Measurements from ENCODE around the gene ACMSD. TPM values are rescaled to one million over a fixed set of nuclear protein-coding genes. Genes with fewer than 3 reads are reported as not detected.
"Not testable (repeated sequence)": the region's sequence is repeated elsewhere in the genome, so short reads cannot be mapped to it uniquely, and the experiment has no call there.

ACMSD gene
- polyA plus RNA-seq, 2 donors, result not detected

GRCh38 chr2:134892282-134893035 is 54.0 kb downstream of the ACMSD start:
- no peaks in the 10 kb centered on the region for H3K36me3 ChIP-seq (ENCODE audit: control insufficient read depth in 2 of 2, insufficient read depth in 2 of 2, low read length in 1 of 2)
- WGBS, 2 donors, result 75 to 97% methylated on average over 1 of the region's 1 CpG
- no peaks in the 10 kb centered on the region for H3K9me3 ChIP-seq (ENCODE audit: control insufficient read depth in 2 of 2, insufficient read depth in 1 of 2, low read depth in 1 of 2, low read length in 1 of 2)
- H3K4me1 ChIP-seq (ENCODE audit: control insufficient read depth in 2 of 2, insufficient read depth in 2 of 2, low read length in 1 of 2), result no peaks in the 10 kb centered on the region
- no peak overlapping the region for H3K4me3 ChIP-seq (ENCODE audit: low read depth in 1 of 2, low read length in 2 of 2)
- H3K27ac ChIP-seq (ENCODE audit: low read depth in 2 of 2, low read length in 1 of 2), result no peak overlapping the region
- H3K27me3 ChIP-seq (ENCODE audit: control insufficient read depth in 1 of 2, insufficient read depth in 2 of 2, low read length in 2 of 2), result no peaks in the 10 kb centered on the region

DNA sequence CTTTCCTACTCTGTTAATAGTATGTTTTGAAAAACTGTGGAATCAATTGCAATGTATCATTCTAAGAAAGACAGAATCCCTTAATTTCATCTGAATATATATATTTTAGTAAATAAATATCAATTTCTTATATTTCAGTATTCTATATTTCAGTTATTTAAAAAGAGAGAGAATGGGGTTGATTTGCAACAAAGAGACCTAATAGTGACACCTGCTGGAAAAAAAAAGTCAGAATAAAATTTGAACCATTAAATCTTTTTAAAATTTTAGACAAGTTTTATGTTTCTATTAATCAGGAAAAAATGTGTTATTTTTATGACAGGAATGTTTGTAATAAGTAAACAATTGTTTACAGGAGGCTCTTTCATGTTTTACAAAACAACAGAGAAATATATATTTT is 59.5 kb downstream of the ACMSD start:
- Histone ChIP-seq H3K27me3 (ENCODE audit: control insufficient read depth in 1 of 2, insufficient read depth in 2 of 2, low read length in 2 of 2) (no peaks in the 10 kb centered on the region), H3K36me3 (ENCODE audit: control insufficient read depth in 2 of 2, insufficient read depth in 2 of 2, low read length in 1 of 2) (no peaks in the 10 kb centered on the region), H3K4me1 (ENCODE audit: control insufficient read depth in 2 of 2, insufficient read depth in 2 of 2, low read length in 1 of 2) (no peaks in the 10 kb centered on the region), H3K4me3 (ENCODE audit: low read depth in 1 of 2, low read length in 2 of 2) (no peak overlapping the region), H3K9me3 (ENCODE audit: control insufficient read depth in 2 of 2, insufficient read depth in 1 of 2, low read depth in 1 of 2, low read length in 1 of 2) (no peaks in the 10 kb centered on the region), H3K27ac (ENCODE audit: low read depth in 2 of 2, low read length in 1 of 2) (no peak overlapping the region)

- Histone ChIP-seq H3K9me3 (ENCODE audit: control insufficient read depth in 2 of 2, insufficient read depth in 1 of 2, low read depth in 1 of 2, low read length in 1 of 2) (no peaks in the 10 kb centered on the region), H3K4me3 (ENCODE audit: low read depth in 1 of 2, low read length in 2 of 2) (no peak overlapping the region), H3K27me3 (ENCODE audit: control insufficient read depth in 1 of 2, insufficient read depth in 2 of 2, low read length in 2 of 2) (no peaks in the 10 kb centered on the region), H3K36me3 (ENCODE audit: control insufficient read depth in 2 of 2, insufficient read depth in 2 of 2, low read length in 1 of 2) (no peaks in the 10 kb centered on the region), H3K4me1 (ENCODE audit: control insufficient read depth in 2 of 2, insufficient read depth in 2 of 2, low read length in 1 of 2) (no peaks in the 10 kb centered on the region), H3K27ac (ENCODE audit: low read depth in 2 of 2, low read length in 1 of 2) (no peak overlapping the region)
Measured at GRCh38 chr2:134899204-134899603, 60.8 kb downstream of the ACMSD start.

GRCh38 chr2:134900151-134900550 is 61.7 kb downstream of the ACMSD start:
- Histone ChIP-seq H3K4me3 (ENCODE audit: low read depth in 1 of 2, low read length in 2 of 2) (no peak overlapping the region), H3K9me3 (ENCODE audit: control insufficient read depth in 2 of 2, insufficient read depth in 1 of 2, low read depth in 1 of 2, low read length in 1 of 2) (no peaks in the 10 kb centered on the region), H3K27ac (ENCODE audit: low read depth in 2 of 2, low read length in 1 of 2) (no peak overlapping the region), H3K36me3 (ENCODE audit: control insufficient read depth in 2 of 2, insufficient read depth in 2 of 2, low read length in 1 of 2) (no peaks in the 10 kb centered on the region), H3K27me3 (ENCODE audit: control insufficient read depth in 1 of 2, insufficient read depth in 2 of 2, low read length in 2 of 2) (no peaks in the 10 kb centered on the region), H3K4me1 (ENCODE audit: control insufficient read depth in 2 of 2, insufficient read depth in 2 of 2, low read length in 1 of 2) (no peaks in the 10 kb centered on the region)
- 91 to 100% methylated on average over 1 of the region's 1 CpG for WGBS, 2 donors

DNA sequence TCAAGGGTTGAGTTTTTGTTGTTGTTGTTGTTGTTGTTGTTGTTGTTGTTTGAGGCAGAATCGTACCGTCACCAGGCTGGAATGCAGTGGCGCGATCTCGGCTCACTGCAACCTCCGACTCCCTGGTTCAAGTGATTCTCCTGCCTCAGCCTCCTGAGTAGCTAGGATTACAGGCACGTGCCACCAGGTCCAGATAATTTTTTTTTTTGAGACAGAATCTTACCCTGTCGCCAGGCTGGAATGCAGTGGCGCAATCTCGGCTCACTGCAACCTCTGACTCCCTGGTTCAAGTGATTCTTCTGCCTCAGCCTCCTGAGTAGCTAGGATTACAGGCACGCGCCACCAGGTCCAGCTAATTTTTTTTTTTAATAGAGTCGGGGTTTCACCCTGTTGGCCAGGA is 65.3 kb downstream of the ACMSD start:
- not testable (repeated sequence) for H3K4me3 ChIP-seq (ENCODE audit: low read depth in 1 of 2, low read length in 2 of 2); H3K27me3 ChIP-seq (ENCODE audit: control insufficient read depth in 1 of 2, insufficient read depth in 2 of 2, low read length in 2 of 2); H3K27ac ChIP-seq (ENCODE audit: low read depth in 2 of 2, low read length in 1 of 2); H3K4me1 ChIP-seq (ENCODE audit: control insufficient read depth in 2 of 2, insufficient read depth in 2 of 2, low read length in 1 of 2); H3K36me3 ChIP-seq (ENCODE audit: control insufficient read depth in 2 of 2, insufficient read depth in 2 of 2, low read length in 1 of 2); H3K9me3 ChIP-seq (ENCODE audit: control insufficient read depth in 2 of 2, insufficient read depth in 1 of 2, low read depth in 1 of 2, low read length in 1 of 2)
- 93 to 94% methylated on average over 13 of the region's 13 CpGs for WGBS, 2 donors

- Histone ChIP-seq H3K9me3 (ENCODE audit: control insufficient read depth in 2 of 2, insufficient read depth in 1 of 2, low read depth in 1 of 2, low read length in 1 of 2) (no peaks in the 10 kb centered on the region), H3K36me3 (ENCODE audit: control insufficient read depth in 2 of 2, insufficient read depth in 2 of 2, low read length in 1 of 2) (no peaks in the 10 kb centered on the region), H3K27me3 (ENCODE audit: control insufficient read depth in 1 of 2, insufficient read depth in 2 of 2, low read length in 2 of 2) (no peaks in the 10 kb centered on the region), H3K27ac (ENCODE audit: low read depth in 2 of 2, low read length in 1 of 2) (no peak overlapping the region), H3K4me3 (ENCODE audit: low read depth in 1 of 2, low read length in 2 of 2) (no peak overlapping the region), H3K4me1 (ENCODE audit: control insufficient read depth in 2 of 2, insufficient read depth in 2 of 2, low read length in 1 of 2) (no peaks in the 10 kb centered on the region)
- 96 to 97% methylated on average over 2 of the region's 2 CpGs for WGBS, 2 donors
Measured at GRCh38 chr2:134905168-134905567, 66.8 kb downstream of the ACMSD start.

DNA sequence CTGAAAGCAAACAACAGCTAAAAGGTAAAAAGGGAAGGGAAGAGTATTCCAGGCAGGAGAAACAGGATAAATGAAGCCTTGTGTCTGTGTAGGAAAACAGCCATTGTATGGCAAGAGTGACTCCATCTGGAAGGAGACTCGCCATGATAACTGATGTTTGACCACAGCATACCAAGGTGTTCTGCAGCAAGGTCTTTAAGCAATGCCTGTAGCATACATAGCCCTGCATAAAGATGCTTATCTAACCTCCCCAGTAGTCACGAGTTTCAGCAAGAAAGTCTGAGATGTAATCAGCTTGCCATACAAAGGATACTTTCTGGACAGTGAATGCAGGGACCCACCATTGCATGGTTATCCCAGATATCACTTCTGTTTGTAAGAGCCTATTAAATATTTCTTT is 68.3 kb downstream of the ACMSD start:
- Histone ChIP-seq H3K27me3 (ENCODE audit: control insufficient read depth in 1 of 2, insufficient read depth in 2 of 2, low read length in 2 of 2) (no peaks in the 10 kb centered on the region), H3K27ac (ENCODE audit: low read depth in 2 of 2, low read length in 1 of 2) (no peak overlapping the region), H3K9me3 (ENCODE audit: control insufficient read depth in 2 of 2, insufficient read depth in 1 of 2, low read depth in 1 of 2, low read length in 1 of 2) (no peaks in the 10 kb centered on the region), H3K4me1 (ENCODE audit: control insufficient read depth in 2 of 2, insufficient read depth in 2 of 2, low read length in 1 of 2) (no peaks in the 10 kb centered on the region), H3K4me3 (ENCODE audit: low read depth in 1 of 2, low read length in 2 of 2) (no peak overlapping the region), H3K36me3 (ENCODE audit: control insufficient read depth in 2 of 2, insufficient read depth in 2 of 2, low read length in 1 of 2) (no peaks in the 10 kb centered on the region)
- WGBS, 2 donors, result 69 to 70% methylated on average over 2 of the region's 2 CpGs

GRCh38 chr2:134907441-134908116 is 69.2 kb downstream of the ACMSD start:
- not testable (repeated sequence) for H3K36me3 ChIP-seq (ENCODE audit: control insufficient read depth in 2 of 2, insufficient read depth in 2 of 2, low read length in 1 of 2); H3K27me3 ChIP-seq (ENCODE audit: control insufficient read depth in 1 of 2, insufficient read depth in 2 of 2, low read length in 2 of 2); H3K4me3 ChIP-seq (ENCODE audit: low read depth in 1 of 2, low read length in 2 of 2); H3K27ac ChIP-seq (ENCODE audit: low read depth in 2 of 2, low read length in 1 of 2); H3K9me3 ChIP-seq (ENCODE audit: control insufficient read depth in 2 of 2, insufficient read depth in 1 of 2, low read depth in 1 of 2, low read length in 1 of 2); H3K4me1 ChIP-seq (ENCODE audit: control insufficient read depth in 2 of 2, insufficient read depth in 2 of 2, low read length in 1 of 2)
- 80 to 86% methylated on average over 1 of the region's 1 CpG for WGBS, 2 donors

- H3K27ac ChIP-seq (ENCODE audit: low read depth in 2 of 2, low read length in 1 of 2), result no peak overlapping the region
- no peak overlapping the region for H3K4me3 ChIP-seq (ENCODE audit: low read depth in 1 of 2, low read length in 2 of 2)
- H3K4me1 ChIP-seq (ENCODE audit: control insufficient read depth in 2 of 2, insufficient read depth in 2 of 2, low read length in 1 of 2), result no peaks in the 10 kb centered on the region
- no peaks in the 10 kb centered on the region for H3K9me3 ChIP-seq (ENCODE audit: control insufficient read depth in 2 of 2, insufficient read depth in 1 of 2, low read depth in 1 of 2, low read length in 1 of 2)
- no peaks in the 10 kb centered on the region for H3K27me3 ChIP-seq (ENCODE audit: control insufficient read depth in 1 of 2, insufficient read depth in 2 of 2, low read length in 2 of 2)
- WGBS, 2 donors, result 67 to 82% methylated on average over 2 of the region's 2 CpGs
- H3K36me3 ChIP-seq (ENCODE audit: control insufficient read depth in 2 of 2, insufficient read depth in 2 of 2, low read length in 1 of 2), result no peaks in the 10 kb centered on the region
Measured at GRCh38 chr2:134910763-134911399, 72.5 kb downstream of the ACMSD start.

- WGBS, 2 donors, result 88% methylated on average over 3 of the region's 3 CpGs
Measured at GRCh38 chr2:134911400-134911785, 73.0 kb downstream of the ACMSD start.

More at GRCh38 chr2:134911400-134911785, 73.0 kb downstream of the ACMSD start:
- H3K27ac ChIP-seq (ENCODE audit: low read depth in 2 of 2, low read length in 1 of 2), result no peak overlapping the region
- H3K4me1 ChIP-seq (ENCODE audit: control insufficient read depth in 2 of 2, insufficient read depth in 2 of 2, low read length in 1 of 2), result no peaks in the 10 kb centered on the region
- H3K27me3 ChIP-seq (ENCODE audit: control insufficient read depth in 1 of 2, insufficient read depth in 2 of 2, low read length in 2 of 2), result no peaks in the 10 kb centered on the region
- no peak overlapping the region for H3K4me3 ChIP-seq (ENCODE audit: low read depth in 1 of 2, low read length in 2 of 2)
- H3K9me3 ChIP-seq (ENCODE audit: control insufficient read depth in 2 of 2, insufficient read depth in 1 of 2, low read depth in 1 of 2, low read length in 1 of 2), result no peaks in the 10 kb centered on the region
- H3K36me3 ChIP-seq (ENCODE audit: control insufficient read depth in 2 of 2, insufficient read depth in 2 of 2, low read length in 1 of 2), result no peaks in the 10 kb centered on the region

All from esophagus (tissue), 2 donors.